ENCODE measurements around the gene TMPRSS12. TPM values are rescaled to one million over a fixed set of nuclear protein-coding genes. Genes with fewer than 3 reads are reported as not detected.

The TMPRSS12 gene
- total and polyA plus RNA-seq, 2 experiments from 2014 or later = not detected

DNA sequence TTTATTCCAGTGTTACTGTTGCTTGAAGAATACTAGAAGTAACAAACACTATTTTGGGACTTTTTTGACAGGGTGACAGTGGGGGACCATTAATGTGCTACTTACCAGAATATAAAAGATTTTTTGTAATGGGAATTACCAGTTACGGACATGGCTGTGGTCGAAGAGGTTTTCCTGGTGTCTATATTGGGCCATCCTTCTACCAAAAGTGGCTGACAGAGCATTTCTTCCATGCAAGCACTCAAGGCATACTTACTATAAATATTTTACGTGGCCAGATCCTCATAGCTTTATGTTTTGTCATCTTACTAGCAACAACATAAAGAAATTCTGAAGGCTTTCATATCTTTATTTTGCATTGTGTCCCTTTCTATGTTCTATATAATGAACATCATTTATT is 44.5 kb downstream of the TMPRSS12 start:
- H3K27ac Mint-ChIP-seq = no peak overlapping the region
- H3K4me1 ChIP-seq (ENCODE audit: insufficient read depth) = no peaks in the 10 kb centered on the region
- peaks cover 6% of the 10 kb centered on the region; the same call in 2 of the 3 replicates for H3K9me3 Mint-ChIP-seq
- H3K4me2 ChIP-seq = no peak overlapping the region
- DNase-seq (ENCODE audit: low spot score) (no peak), ATAC-seq (no peak)
- no peaks in the 10 kb centered on the region for H4K20me1 ChIP-seq (replicated peaks; ENCODE audit: insufficient read depth)
- H3K79me2 ChIP-seq (replicated peaks; ENCODE audit: insufficient read depth) = no peaks in the 10 kb centered on the region
- H3K27ac ChIP-seq (ENCODE audit: low read depth) = no peak overlapping the region
- H3K9me2 ChIP-seq (ENCODE audit: insufficient read depth) = no peaks in the 10 kb centered on the region
- H3K4me3 Mint-ChIP-seq = no peak overlapping the region
- TF ChIP-seq REST (IDR thresholded peaks at IDR 0.05; ENCODE audit: unreplicated experiment) (no peak), STAT1 (IDR thresholded peaks at IDR 0.05; ENCODE audit: unreplicated experiment) (no peak), NANOG (IDR thresholded peaks at IDR 0.05; ENCODE audit: borderline replicate concordance) (no peak)
- TF ChIP-seq, protein P1, sequence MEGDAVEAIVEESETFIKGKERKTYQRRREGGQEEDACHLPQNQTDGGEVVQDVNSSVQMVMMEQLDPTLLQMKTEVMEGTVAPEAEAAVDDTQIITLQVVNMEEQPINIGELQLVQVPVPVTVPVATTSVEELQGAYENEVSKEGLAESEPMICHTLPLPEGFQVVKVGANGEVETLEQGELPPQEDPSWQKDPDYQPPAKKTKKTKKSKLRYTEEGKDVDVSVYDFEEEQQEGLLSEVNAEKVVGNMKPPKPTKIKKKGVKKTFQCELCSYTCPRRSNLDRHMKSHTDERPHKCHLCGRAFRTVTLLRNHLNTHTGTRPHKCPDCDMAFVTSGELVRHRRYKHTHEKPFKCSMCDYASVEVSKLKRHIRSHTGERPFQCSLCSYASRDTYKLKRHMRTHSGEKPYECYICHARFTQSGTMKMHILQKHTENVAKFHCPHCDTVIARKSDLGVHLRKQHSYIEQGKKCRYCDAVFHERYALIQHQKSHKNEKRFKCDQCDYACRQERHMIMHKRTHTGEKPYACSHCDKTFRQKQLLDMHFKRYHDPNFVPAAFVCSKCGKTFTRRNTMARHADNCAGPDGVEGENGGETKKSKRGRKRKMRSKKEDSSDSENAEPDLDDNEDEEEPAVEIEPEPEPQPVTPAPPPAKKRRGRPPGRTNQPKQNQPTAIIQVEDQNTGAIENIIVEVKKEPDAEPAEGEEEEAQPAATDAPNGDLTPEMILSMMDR (conservative IDR thresholded peaks at IDR 0.05; ENCODE audit: low read depth in 2 of 2) = no peak
- H3F3A ChIP-seq (replicated peaks; ENCODE audit: low read depth) = no peaks in the 10 kb centered on the region
- H3K27me3 Mint-ChIP-seq (ENCODE audit: insufficient read depth, low read depth, poor library complexity) = no peaks in the 10 kb centered on the region
- H3K27me3 ChIP-seq (ENCODE audit: insufficient read depth) = no peaks in the 10 kb centered on the region
- no peaks in the 10 kb centered on the region for H3K4me1 Mint-ChIP-seq
- H3K4me3 ChIP-seq = no peak overlapping the region
- no peaks in the 10 kb centered on the region for H3K36me3 Mint-ChIP-seq (ENCODE audit: low read depth)
- no peaks in the 10 kb centered on the region for H3K36me3 ChIP-seq (ENCODE audit: insufficient read depth)
- no peak overlapping the region for H2AFZ ChIP-seq

DNA sequence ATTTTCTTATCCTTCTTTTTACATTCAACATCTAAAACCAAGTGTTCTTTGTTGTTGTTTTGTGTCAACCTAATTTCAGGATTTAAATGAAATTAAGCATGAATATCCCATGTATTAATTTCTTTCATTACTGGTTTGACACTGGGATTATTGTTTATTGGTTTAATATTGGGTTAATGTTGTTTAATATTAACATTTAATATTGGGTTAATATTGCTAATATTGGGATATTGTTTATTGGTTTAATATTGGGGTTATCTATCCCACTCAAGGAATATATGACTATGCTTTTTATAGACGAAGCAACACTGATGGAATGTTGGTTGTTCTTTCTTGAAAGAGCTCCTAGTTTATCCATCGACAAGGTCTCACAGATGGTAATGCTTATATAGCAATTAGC is 45.9 kb downstream of the TMPRSS12 start:
- H4K20me1 ChIP-seq (replicated peaks; ENCODE audit: insufficient read depth) = no peaks in the 10 kb centered on the region
- H3K4me1 ChIP-seq (ENCODE audit: insufficient read depth) = no peaks in the 10 kb centered on the region
- H3K4me1 Mint-ChIP-seq = no peaks in the 10 kb centered on the region
- no peaks in the 10 kb centered on the region for H3K27me3 ChIP-seq (ENCODE audit: insufficient read depth)
- no peak overlapping the region for H2AFZ ChIP-seq
- no peaks in the 10 kb centered on the region for H3K79me2 ChIP-seq (replicated peaks; ENCODE audit: insufficient read depth)
- DNase-seq (ENCODE audit: low spot score) (no peak), ATAC-seq (no peak)
- H3K4me3 Mint-ChIP-seq = no peak overlapping the region
- no peaks in the 10 kb centered on the region for H3K36me3 ChIP-seq (ENCODE audit: insufficient read depth)
- no peak overlapping the region for H3K27ac Mint-ChIP-seq
- H3F3A ChIP-seq (replicated peaks; ENCODE audit: low read depth) = no peaks in the 10 kb centered on the region
- no peak overlapping the region for H3K4me2 ChIP-seq
- H3K4me3 ChIP-seq = no peak overlapping the region
- H3K27ac ChIP-seq (ENCODE audit: low read depth) = no peak overlapping the region
- H3K9me2 ChIP-seq (ENCODE audit: insufficient read depth) = no peaks in the 10 kb centered on the region
- H3K9me3 Mint-ChIP-seq = no peaks in the 10 kb centered on the region
- H3K36me3 Mint-ChIP-seq (ENCODE audit: low read depth) = no peaks in the 10 kb centered on the region
- H3K27me3 Mint-ChIP-seq (ENCODE audit: insufficient read depth, low read depth, poor library complexity) = no peaks in the 10 kb centered on the region
- no peak for TF ChIP-seq ZNF114 (CRISPR knock-in tag; IDR thresholded peaks at IDR 0.05)
- TF ChIP-seq ZNF331 (CRISPR knock-in tag; IDR thresholded peaks at IDR 0.05; ENCODE audit: low read depth) = no peak
- TF ChIP-seq STAT1 (IDR thresholded peaks at IDR 0.05; ENCODE audit: unreplicated experiment) = no peak
- no peak for TF ChIP-seq CREB1 (CRISPR knock-in tag; IDR thresholded peaks at IDR 0.05; ENCODE audit: low read depth)
- TF ChIP-seq NANOG (IDR thresholded peaks at IDR 0.05; ENCODE audit: borderline replicate concordance) = no peak
- no peak for TF ChIP-seq REST (IDR thresholded peaks at IDR 0.05; ENCODE audit: unreplicated experiment)
- TF ChIP-seq JUNB (IDR thresholded peaks at IDR 0.05; ENCODE audit: unreplicated experiment) = no peak
- TF ChIP-seq, protein P2, sequence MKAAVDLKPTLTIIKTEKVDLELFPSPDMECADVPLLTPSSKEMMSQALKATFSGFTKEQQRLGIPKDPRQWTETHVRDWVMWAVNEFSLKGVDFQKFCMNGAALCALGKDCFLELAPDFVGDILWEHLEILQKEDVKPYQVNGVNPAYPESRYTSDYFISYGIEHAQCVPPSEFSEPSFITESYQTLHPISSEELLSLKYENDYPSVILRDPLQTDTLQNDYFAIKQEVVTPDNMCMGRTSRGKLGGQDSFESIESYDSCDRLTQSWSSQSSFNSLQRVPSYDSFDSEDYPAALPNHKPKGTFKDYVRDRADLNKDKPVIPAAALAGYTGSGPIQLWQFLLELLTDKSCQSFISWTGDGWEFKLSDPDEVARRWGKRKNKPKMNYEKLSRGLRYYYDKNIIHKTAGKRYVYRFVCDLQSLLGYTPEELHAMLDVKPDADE (IDR thresholded peaks at IDR 0.05) = no peak
- no peak for TF ChIP-seq EZH2phosphoT487 (IDR thresholded peaks at IDR 0.05; ENCODE audit: unreplicated experiment)
- TF ChIP-seq, protein P1 (conservative IDR thresholded peaks at IDR 0.05; ENCODE audit: low read depth in 2 of 2) = no peak
